Left lung (tissue), 14 donors: Measurements from ENCODE around the gene PMFBP1. TPM values are rescaled to one million over a fixed set of nuclear protein-coding genes. Genes with fewer than 3 reads are reported as not detected.

Experiments
- ATAC-seq: fragments of 200-7000 bp; cut with Tn5 transposase; one replicate; pipeline ENCODE4 v1.9.1; 2020; ENCODE audit warnings: moderate library complexity
- DNase-seq, 4 donors: peaks; one replicate each; pipeline ENCODE4 v3.0.0-alpha.2; 2013 to 2020
- H3K27ac ChIP-seq, 2 donors: fragments of 200-600 bp; sonication (generic) in 1 of 2; one replicate each; pipeline versions ENCODE4 v1.5.0 to v1.8.0; 2020 to 2021
- H3K27me3 ChIP-seq, 2 donors: fragments of 200-600 bp; sonication (generic) in 1 of 2; one replicate each; pipeline versions ENCODE4 v1.5.0 to v1.8.0; 2020 to 2021
- H3K36me3 ChIP-seq, 2 donors: fragments of 200-600 bp; sonication (generic) in 1 of 2; one replicate each; pipeline versions ENCODE4 v1.5.0 to v1.8.0; 2020 to 2021
- H3K4me1 ChIP-seq, 2 donors: fragments of 200-600 bp; one replicate each; pipeline ENCODE4 v1.8.0; 2021
- H3K4me3 ChIP-seq, 2 donors: fragments of 200-600 bp; sonication (generic) in 1 of 2; one replicate each; pipeline versions ENCODE4 v1.5.0 to v1.8.0; 2020 to 2021; ENCODE audit warnings: mild to moderate bottlenecking in 1 of 2
- H3K9me3 ChIP-seq, 2 donors: fragments of 200-600 bp; sonication (generic) in 1 of 2; one replicate each; pipeline versions ENCODE4 v1.5.0 to v1.8.0; 2020 to 2021
- intact Hi-C, 2 donors: fragments of 100-400 bp; cut with DNase I; formaldehyde crosslinking; loops; one replicate each; pipeline versions ENCODE4 v1.11.2 to v1.14.2; 2022
- long read RNA-seq, 12 donors: library from polyadenylated mRNA in 2 of 12; unstranded in 2 of 12; transcript quantifications; one replicate each; pipeline ENCODE4 v2.0.0 and lab custom pipeline, GENCODE V29; 2019 to 2026
- polyA plus RNA-seq, 6 donors: library from polyadenylated mRNA; unstranded; fragments of 120-200 nt; gene quantifications; one replicate each; pipeline ENCODE4 v1.2.1, GENCODE V29; 2013; ENCODE audit not compliant: insufficient read length in 6 of 6
- total RNA-seq, 2 donors: library from RNA; stranded (reverse); fragmentation: NEBNext Ultra II Directional; extraction: Animal tissue kit (Norgen Biotek cat#: 25700); gene quantifications; one replicate each; pipeline ENCODE4 v1.2.1, GENCODE V29; 2021
- TF ChIP-seq, protein P1 (sequence below), 2 donors: fragments of 200-600 bp; sonication (generic) in 1 of 2; IDR thresholded peaks; one replicate each; pipeline versions ENCODE4 v1.5.0 to v1.8.0; 2021; ENCODE audit warnings: antibody characterized with exemption in 2 of 2
- donor health status: DM: no; HTN: yes; CAD: no.
- donor health status: DM: no; HTN: no; CAD: no.

The PMFBP1 gene, protein sequence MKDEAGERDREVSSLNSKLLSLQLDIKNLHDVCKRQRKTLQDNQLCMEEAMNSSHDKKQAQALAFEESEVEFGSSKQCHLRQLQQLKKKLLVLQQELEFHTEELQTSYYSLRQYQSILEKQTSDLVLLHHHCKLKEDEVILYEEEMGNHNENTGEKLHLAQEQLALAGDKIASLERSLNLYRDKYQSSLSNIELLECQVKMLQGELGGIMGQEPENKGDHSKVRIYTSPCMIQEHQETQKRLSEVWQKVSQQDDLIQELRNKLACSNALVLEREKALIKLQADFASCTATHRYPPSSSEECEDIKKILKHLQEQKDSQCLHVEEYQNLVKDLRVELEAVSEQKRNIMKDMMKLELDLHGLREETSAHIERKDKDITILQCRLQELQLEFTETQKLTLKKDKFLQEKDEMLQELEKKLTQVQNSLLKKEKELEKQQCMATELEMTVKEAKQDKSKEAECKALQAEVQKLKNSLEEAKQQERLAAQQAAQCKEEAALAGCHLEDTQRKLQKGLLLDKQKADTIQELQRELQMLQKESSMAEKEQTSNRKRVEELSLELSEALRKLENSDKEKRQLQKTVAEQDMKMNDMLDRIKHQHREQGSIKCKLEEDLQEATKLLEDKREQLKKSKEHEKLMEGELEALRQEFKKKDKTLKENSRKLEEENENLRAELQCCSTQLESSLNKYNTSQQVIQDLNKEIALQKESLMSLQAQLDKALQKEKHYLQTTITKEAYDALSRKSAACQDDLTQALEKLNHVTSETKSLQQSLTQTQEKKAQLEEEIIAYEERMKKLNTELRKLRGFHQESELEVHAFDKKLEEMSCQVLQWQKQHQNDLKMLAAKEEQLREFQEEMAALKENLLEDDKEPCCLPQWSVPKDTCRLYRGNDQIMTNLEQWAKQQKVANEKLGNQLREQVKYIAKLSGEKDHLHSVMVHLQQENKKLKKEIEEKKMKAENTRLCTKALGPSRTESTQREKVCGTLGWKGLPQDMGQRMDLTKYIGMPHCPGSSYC
- total RNA-seq (under 1 TPM; 0.47 to 0.67 TPM), polyA plus RNA-seq (1 to 10 TPM; 3.0 to 6.5 (median 5.4) TPM)
- long read RNA-seq, donor 1, result 0 reads
- long read RNA-seq, donor 2, result 0 reads
- long read RNA-seq, donor 3, result 0 reads
- long read RNA-seq, donor 4, partial matches to known transcripts, result 0 of 1 reads
- long read RNA-seq, donor 4, other reads (novel, unspliced or antisense), result 1 of 1 reads
- long read RNA-seq, donor 5, result 0 reads
- long read RNA-seq, donor 6, result 0 reads
- long read RNA-seq, donor 7, result 0 reads
- long read RNA-seq, donor 8, result 0 reads
- long read RNA-seq, donor 9, result 0 reads
- long read RNA-seq, donor 10, partial matches to known transcripts, result 2 of 4 reads
- long read RNA-seq, donor 10, other reads (novel, unspliced or antisense), result 2 of 4 reads
- long read RNA-seq, donor 11, result 0 reads
- long read RNA-seq, donor 12, result 0 reads

DNA sequence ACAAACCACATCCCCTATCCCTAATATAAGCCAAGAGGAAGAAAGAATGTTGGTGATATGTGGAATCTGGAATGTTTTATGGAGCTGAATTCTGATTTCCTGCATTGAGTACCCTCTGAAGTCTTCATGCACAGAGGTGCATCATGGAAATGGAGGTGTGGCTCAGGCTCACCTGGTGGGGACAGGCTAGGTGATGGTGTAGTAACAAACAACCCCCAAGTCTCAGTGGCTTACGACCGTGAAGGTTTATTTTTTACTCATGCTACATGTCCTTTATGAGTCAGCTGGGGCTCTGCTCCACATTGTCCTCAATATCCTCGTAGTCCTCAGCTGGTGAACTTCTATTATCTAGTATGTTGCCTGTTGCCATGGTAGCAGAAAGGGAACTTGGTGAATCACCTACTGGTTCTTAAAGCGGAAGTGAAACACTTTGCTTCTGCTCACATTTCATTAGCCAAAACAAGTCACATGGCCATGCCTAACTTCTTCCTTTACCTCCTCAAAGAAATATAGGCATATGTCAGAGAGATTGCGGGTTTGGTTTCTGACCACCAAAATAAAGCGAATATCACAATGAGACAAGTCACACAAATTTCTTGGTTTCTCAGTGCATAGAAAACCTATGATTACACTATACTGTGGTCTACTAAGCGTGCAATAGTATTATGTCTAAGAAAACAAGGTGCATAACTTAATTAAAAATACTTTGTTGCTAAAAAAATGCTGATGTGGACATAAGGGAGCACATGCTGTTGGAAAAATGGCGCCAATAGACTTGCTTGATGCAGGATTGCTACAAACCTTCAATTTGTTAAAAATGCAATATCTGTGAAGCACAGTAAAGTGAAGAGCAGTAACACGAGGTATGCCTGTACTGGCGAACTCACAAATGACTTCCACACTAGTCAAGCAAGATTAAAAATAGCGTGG, at the start of gene PMFBP1:
Gene PMFBP1 (minus strand): TSS at position 51 of the 930 bp plus-strand sequence. CDS start 947 bp downstream, outside the sequence.
- peak; percentile 91 for ATAC-seq
- no peaks in the 10 kb centered on the region for H3K36me3 ChIP-seq
- TF ChIP-seq, protein P1, sequence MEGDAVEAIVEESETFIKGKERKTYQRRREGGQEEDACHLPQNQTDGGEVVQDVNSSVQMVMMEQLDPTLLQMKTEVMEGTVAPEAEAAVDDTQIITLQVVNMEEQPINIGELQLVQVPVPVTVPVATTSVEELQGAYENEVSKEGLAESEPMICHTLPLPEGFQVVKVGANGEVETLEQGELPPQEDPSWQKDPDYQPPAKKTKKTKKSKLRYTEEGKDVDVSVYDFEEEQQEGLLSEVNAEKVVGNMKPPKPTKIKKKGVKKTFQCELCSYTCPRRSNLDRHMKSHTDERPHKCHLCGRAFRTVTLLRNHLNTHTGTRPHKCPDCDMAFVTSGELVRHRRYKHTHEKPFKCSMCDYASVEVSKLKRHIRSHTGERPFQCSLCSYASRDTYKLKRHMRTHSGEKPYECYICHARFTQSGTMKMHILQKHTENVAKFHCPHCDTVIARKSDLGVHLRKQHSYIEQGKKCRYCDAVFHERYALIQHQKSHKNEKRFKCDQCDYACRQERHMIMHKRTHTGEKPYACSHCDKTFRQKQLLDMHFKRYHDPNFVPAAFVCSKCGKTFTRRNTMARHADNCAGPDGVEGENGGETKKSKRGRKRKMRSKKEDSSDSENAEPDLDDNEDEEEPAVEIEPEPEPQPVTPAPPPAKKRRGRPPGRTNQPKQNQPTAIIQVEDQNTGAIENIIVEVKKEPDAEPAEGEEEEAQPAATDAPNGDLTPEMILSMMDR (IDR thresholded peaks at IDR 0.05), result no peak
- H3K27ac ChIP-seq, result peak within 1 kb of the TSS; percentile 17 to 73
- no peaks in the 10 kb centered on the region for H3K27me3 ChIP-seq
- H3K9me3 ChIP-seq, result no peaks in the 10 kb centered on the region
- H3K4me1 ChIP-seq, result peaks cover 0 to 6% of the 10 kb centered on the region in 2 donors
- no peak within 1 kb of the TSS for H3K4me3 ChIP-seq
- intact Hi-C loops, result no loop called here
- peak in 1 of 4 donors; percentile 46 for DNase-seq

DNA sequence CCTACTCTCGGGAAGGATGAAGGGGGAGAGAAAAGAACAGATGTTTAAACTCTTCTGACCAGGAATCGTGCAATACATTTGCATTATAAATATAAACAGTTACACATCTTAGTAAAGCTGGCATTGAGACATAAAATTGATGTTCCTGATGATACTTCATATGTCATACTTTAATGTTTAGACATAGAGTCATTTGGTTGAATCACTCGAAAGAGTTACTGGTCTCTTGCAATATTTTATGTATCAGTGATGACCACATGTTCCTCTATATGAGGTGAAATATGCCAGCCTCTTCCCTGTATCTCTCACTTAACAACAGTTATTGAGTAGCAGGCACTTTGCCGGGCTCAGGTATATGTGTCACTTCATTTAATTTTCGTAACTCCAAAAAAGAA, 49.7 kb upstream of the PMFBP1 start:
- intact Hi-C loops, result no loop called here
- H3K27ac ChIP-seq, result no peak overlapping the region
- H3K4me3 ChIP-seq, result no peak overlapping the region
- DNase-seq (no peak), ATAC-seq (no peak)
- H3K4me1 ChIP-seq, result no peaks in the 10 kb centered on the region
- TF ChIP-seq, protein P1 (IDR thresholded peaks at IDR 0.05), result no peak
- H3K27me3 ChIP-seq, result no peaks in the 10 kb centered on the region
- no peaks in the 10 kb centered on the region for H3K9me3 ChIP-seq
- H3K36me3 ChIP-seq, result no peaks in the 10 kb centered on the region

DNA sequence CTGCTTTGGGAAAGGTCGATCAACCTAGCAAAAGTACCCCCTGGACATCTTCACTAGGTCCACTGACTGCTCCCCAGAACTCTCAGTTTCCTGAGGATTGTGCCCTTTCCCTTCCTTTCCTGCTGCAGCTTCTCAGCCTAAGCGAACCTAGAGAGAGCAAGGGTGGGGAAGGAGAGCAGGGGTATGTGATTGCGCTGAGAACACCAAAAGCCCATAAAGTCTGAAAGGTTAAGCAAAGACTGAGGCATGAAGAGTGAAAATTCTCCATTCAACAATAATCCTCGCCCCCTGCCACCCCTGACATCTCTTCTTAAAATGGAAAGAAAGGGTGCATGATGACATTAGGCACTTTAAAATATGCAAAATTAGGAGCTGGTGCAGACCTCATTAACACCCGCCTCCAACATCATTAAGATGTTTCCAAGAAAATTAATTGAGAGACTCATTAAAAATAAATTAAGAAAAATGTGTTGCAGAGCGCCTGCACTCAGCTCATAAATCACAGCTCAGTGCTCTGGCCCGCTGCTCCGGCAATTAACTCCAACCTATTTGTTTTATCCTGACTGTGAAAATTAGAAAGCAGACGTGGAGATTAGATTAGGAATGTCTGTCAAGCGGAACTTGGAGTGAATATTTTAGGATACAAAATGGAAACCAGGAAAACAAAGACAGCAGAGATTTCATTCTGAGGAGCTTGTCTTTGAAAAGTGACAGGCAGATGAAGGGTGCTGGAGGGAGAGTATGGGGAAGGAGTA, 49.1 kb upstream of the PMFBP1 start:
- intact Hi-C loops, result no loop called here
- no peak overlapping the region for H3K4me3 ChIP-seq
- no peaks in the 10 kb centered on the region for H3K4me1 ChIP-seq
- ATAC-seq (no peak), DNase-seq (no peak)
- H3K36me3 ChIP-seq, result no peaks in the 10 kb centered on the region
- no peaks in the 10 kb centered on the region for H3K27me3 ChIP-seq
- H3K9me3 ChIP-seq, result no peaks in the 10 kb centered on the region
- TF ChIP-seq, protein P1 (IDR thresholded peaks at IDR 0.05), result no peak
- H3K27ac ChIP-seq, result no peak overlapping the region

DNA sequence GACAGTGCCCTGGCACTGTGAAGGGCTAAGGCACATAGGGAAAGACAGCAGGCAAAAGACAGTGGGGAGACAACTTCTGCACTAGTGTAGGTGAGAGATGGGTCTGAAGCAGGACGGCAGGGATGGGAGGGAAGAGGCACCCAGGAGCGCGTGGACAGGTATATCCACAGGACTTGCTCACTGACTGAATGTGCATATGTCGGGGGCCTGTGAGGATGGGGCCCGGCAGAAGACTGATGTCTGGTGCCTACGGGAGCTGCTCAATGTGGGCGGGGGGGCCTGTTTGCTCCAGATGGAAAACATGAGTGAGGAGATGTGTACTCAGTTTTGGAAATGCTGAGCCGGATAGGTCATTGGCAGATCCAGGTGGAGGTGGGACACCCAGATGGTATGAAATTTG, 47.3 kb upstream of the PMFBP1 start:
- H3K9me3 ChIP-seq, result peaks cover 0 to 8% of the 10 kb centered on the region in 2 donors
- no peaks in the 10 kb centered on the region for H3K27me3 ChIP-seq
- TF ChIP-seq, protein P1 (IDR thresholded peaks at IDR 0.05), result no peak
- DNase-seq, result no peak
- H3K27ac ChIP-seq, result no peak overlapping the region
- H3K4me1 ChIP-seq, result no peaks in the 10 kb centered on the region
- no peak overlapping the region for H3K4me3 ChIP-seq
- intact Hi-C loops, result no loop called here
- ATAC-seq, result no peak
- H3K36me3 ChIP-seq, result no peaks in the 10 kb centered on the region
